SK-N-SH (cell line): ENCODE results near the gene NUDT14.

Experiments used
- CHD2 ChIP-seq: fragments of 150-350 bp; IDR thresholded peaks from 2 replicates; pipeline ENCODE4 v1.6.1; 2018; ENCODE audit warnings: low read length; ENCODE audit not compliant: partially characterized antibody
- CTCF ChIP-seq: fragments of 200-600 bp; sonication (generic); IDR thresholded peaks from 2 replicates; pipeline ENCODE4 v1.6.1; 2017; ENCODE audit warnings: antibody characterized with exemption, mild to moderate bottlenecking, moderate library complexity
- GABPA ChIP-seq: IDR thresholded peaks from 2 replicates; pipeline ENCODE4 v1.4.0; 2012; ENCODE audit warnings: low read depth, mild to moderate bottlenecking
- GATA2 ChIP-seq: sonication (generic); formaldehyde crosslinking; IDR thresholded peaks from 2 replicates; pipeline ENCODE4 v1.5.0; 2020; ENCODE audit warnings: mild to moderate bottlenecking, missing genetic modification reagents
- IRF3 ChIP-seq: fragments of 150-350 bp; IDR thresholded peaks from 2 replicates; pipeline ENCODE4 v1.6.1; 2016; ENCODE audit warnings: mild to moderate bottlenecking, low read depth, low read length
- MAX ChIP-seq: IDR thresholded peaks from 2 replicates; pipeline ENCODE4 v1.4.0; 2012; ENCODE audit warnings: low read depth
- MXI1 ChIP-seq: IDR thresholded peaks from 2 replicates; pipeline ENCODE4 v1.6.1; 2012; ENCODE audit warnings: mild to moderate bottlenecking, low read depth, low read length, improper control_type of control experiment
- NRF1 ChIP-seq: IDR thresholded peaks from 2 replicates; pipeline ENCODE4 v1.6.1; 2012; ENCODE audit warnings: low read depth, mild to moderate bottlenecking, low read length
- POLR2AphosphoS5 ChIP-seq: IDR thresholded peaks from 2 replicates; pipeline ENCODE4 v1.6.1; 2012; ENCODE audit warnings: low read depth, low read length
- REST ChIP-seq: IDR thresholded peaks from 2 replicates; pipeline ENCODE4 v1.6.1; 2012; ENCODE audit warnings: mild to moderate bottlenecking, low read depth, low read length, moderate library complexity
- RFX5 ChIP-seq: IDR thresholded peaks from 2 replicates; pipeline ENCODE4 v1.6.1; 2012; ENCODE audit warnings: mild to moderate bottlenecking, improper control_type of control experiment, low read length
- RXRA ChIP-seq: IDR thresholded peaks from 2 replicates; pipeline ENCODE4 v1.4.0; 2012; ENCODE audit warnings: low read depth, mild to moderate bottlenecking, borderline replicate concordance
- TAF1 ChIP-seq: IDR thresholded peaks from 2 replicates; pipeline ENCODE4 v1.6.1; 2012; ENCODE audit warnings: low read depth, mild to moderate bottlenecking, low read length, moderate library complexity, borderline replicate concordance
- USF2 ChIP-seq: fragments of 150-350 bp; IDR thresholded peaks from 2 replicates; pipeline ENCODE4 v1.6.1; 2017; ENCODE audit warnings: antibody characterized with exemption, low read length, low read depth, borderline replicate concordance

GRCh38 chr14:105207996-105208737, 27.1 kb upstream of the NUDT14 start:
- no peak for TF ChIP-seq CTCF
- no peak for TF ChIP-seq TAF1
- TF ChIP-seq MAX: no peak
- TF ChIP-seq NRF1: no peak
- no peak for TF ChIP-seq RXRA
- TF ChIP-seq RFX5: no peak
- no peak for TF ChIP-seq MXI1
- TF ChIP-seq USF2: no peak
- no peak for TF ChIP-seq IRF3
- no peak for TF ChIP-seq REST
- TF ChIP-seq CHD2: no peak
- no peak for TF ChIP-seq GABPA
- no peak for TF ChIP-seq POLR2AphosphoS5
- TF ChIP-seq GATA2 (CRISPR knock-in tag): no peak
